GM23338 (cell line): Measurements from ENCODE around the gene CXCR5.

Experiments used
- CREB1 ChIP-seq: fragments of 250-450 bp; sonication (Bioruptor Pico); IDR thresholded peaks from 2 replicates; pipeline ENCODE4 v1.5.0; 2020; ENCODE audit warnings: low read depth, mild to moderate bottlenecking, moderate library complexity
- CTCF ChIP-seq, 2 experiments: fragments of 200-600 bp in 1 of 2; sonication (generic) in 1 of 2; conservative IDR thresholded peaks; 2 replicates each; pipeline versions ENCODE4 v1.5.1 to v1.6.1; 2016 to 2017; ENCODE audit warnings: antibody characterized with exemption in 2 of 2, low read depth in 2 of 2, mild to moderate bottlenecking in 2 of 2, moderate library complexity in 1 of 2
- EZH2 ChIP-seq: fragments of 200-600 bp; sonication (generic); IDR thresholded peaks from one replicate; pipeline ENCODE4 v1.8.0; 2017; ENCODE audit warnings: antibody characterized with exemption, mild to moderate bottlenecking, low read depth; ENCODE audit not compliant: unreplicated experiment
- EZH2phosphoT487 ChIP-seq: fragments of 200-600 bp; sonication (generic); IDR thresholded peaks from one replicate; pipeline ENCODE4 v1.8.1; 2018; ENCODE audit warnings: antibody characterized with exemption; ENCODE audit not compliant: unreplicated experiment
- JUNB ChIP-seq: IDR thresholded peaks from one replicate; pipeline ENCODE4 v1.6.1; 2016; ENCODE audit warnings: antibody characterized with exemption; ENCODE audit not compliant: unreplicated experiment
- NANOG ChIP-seq: IDR thresholded peaks from 2 replicates; pipeline ENCODE4 v1.6.1; 2016; ENCODE audit warnings: antibody characterized with exemption, borderline replicate concordance
- POLR2AphosphoS5 ChIP-seq: IDR thresholded peaks from 2 replicates; pipeline ENCODE4 v1.6.1; 2016; ENCODE audit warnings: antibody characterized with exemption, low read depth
- REST ChIP-seq: IDR thresholded peaks from one replicate; pipeline ENCODE4 v1.6.1; 2018; ENCODE audit warnings: antibody characterized with exemption; ENCODE audit not compliant: unreplicated experiment

- no peak for TF ChIP-seq CTCF (conservative IDR thresholded peaks at IDR 0.05; ENCODE audit: low read depth in 2 of 2)
- no peak for TF ChIP-seq EZH2
- no peak for TF ChIP-seq POLR2AphosphoS5
- no peak for TF ChIP-seq CREB1 (CRISPR knock-in tag)
- TF ChIP-seq NANOG: no peak
- TF ChIP-seq REST: no peak
- TF ChIP-seq EZH2phosphoT487: no peak
- no peak for TF ChIP-seq JUNB
Observed at GRCh38 chr11:118918686-118919280, 35.1 kb downstream of the CXCR5 start.
